GM20000 (cell line): Measurements from ENCODE around the gene TMEM208.

Experiments
- DNase-seq: peaks from one replicate; pipeline ENCODE4 v3.0.0; 2012; ENCODE audit warnings: low spot score
- TF ChIP-seq, protein P1 (sequence below): IDR thresholded peaks from 2 replicates; pipeline ENCODE4 v1.5.1; 2012; ENCODE audit warnings: mild to moderate bottlenecking, control low read depth; ENCODE audit errors: extremely low read depth, missing control alignments

Gene TMEM208

DNA sequence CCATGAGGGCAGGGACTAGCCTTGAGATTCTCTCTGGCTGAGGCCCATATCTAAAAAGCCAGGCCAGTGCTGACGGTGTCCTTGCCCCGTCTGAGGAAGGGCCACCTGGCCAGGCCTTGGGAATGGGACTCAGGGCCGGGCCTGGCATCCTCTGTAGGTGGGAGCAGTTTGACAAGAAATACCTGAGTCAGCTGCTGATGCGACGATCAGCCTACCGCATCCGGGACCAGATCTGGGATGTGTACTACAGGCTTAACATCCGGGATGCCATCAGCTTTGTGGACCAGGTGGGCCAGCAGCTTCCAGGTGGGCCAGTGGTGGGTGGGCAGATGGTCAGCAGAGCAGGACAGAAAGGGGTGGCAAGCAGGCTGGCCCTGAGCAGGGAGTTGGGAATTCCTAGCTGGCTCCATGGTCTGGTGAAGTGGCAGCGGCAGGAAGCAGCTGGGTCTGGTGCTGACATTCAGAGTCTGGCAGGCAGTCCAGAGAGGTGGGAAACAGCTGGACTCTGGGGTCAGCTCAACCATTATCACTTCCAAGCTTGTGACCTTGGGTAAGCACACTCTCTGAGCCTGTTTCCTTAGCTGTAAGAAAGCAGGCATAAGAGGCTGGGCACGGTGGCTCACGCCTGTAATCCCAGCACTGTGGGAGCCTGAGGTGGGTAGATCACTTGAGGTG lies 31.4 kb downstream of the TMEM208 start:
- TF ChIP-seq, protein P1, sequence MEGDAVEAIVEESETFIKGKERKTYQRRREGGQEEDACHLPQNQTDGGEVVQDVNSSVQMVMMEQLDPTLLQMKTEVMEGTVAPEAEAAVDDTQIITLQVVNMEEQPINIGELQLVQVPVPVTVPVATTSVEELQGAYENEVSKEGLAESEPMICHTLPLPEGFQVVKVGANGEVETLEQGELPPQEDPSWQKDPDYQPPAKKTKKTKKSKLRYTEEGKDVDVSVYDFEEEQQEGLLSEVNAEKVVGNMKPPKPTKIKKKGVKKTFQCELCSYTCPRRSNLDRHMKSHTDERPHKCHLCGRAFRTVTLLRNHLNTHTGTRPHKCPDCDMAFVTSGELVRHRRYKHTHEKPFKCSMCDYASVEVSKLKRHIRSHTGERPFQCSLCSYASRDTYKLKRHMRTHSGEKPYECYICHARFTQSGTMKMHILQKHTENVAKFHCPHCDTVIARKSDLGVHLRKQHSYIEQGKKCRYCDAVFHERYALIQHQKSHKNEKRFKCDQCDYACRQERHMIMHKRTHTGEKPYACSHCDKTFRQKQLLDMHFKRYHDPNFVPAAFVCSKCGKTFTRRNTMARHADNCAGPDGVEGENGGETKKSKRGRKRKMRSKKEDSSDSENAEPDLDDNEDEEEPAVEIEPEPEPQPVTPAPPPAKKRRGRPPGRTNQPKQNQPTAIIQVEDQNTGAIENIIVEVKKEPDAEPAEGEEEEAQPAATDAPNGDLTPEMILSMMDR: no peak

GRCh38 chr16:67259705-67260104 lies 32.8 kb downstream of the TMEM208 start:
- TF ChIP-seq, protein P1: no peak
- no peak for DNase-seq

More for the DNA sequence above, 31.4 kb downstream of the TMEM208 start:
- no peak for DNase-seq

GRCh38 chr16:67260426-67261063 lies 33.6 kb downstream of the TMEM208 start:
- DNase-seq: peak; percentile 73
- TF ChIP-seq, protein P1: peak; percentile 53

GRCh38 chr16:67263201-67263600 lies 36.3 kb downstream of the TMEM208 start:
- DNase-seq: no peak
- TF ChIP-seq, protein P1: no peak

- TF ChIP-seq, protein P1: no peak
- DNase-seq: no peak
Measured at GRCh38 chr16:67264277-67264676, 37.3 kb downstream of the TMEM208 start.

DNA sequence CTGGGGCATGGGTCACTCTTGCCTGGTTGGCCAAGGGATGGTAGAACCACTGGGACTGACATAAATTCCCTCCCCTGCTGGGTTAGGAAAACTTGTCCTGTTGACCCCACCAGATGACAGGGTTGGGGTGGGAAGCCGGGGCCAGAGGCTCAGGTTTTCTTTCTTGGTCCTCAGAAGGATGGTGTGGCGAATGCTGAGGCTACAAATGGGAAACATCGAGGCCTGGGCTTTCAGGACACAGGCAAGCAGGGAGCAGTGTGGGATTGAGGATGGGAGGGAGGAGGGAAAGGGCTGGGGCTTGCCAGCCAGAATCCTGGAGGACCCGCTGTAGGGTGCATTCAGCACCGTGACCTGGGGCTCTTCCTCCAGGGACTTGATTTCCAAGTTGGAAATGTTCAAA lies 37.9 kb downstream of the TMEM208 start:
- TF ChIP-seq, protein P1: no peak
- DNase-seq: no peak

GRCh38 chr16:67265834-67266233 lies 38.9 kb downstream of the TMEM208 start:
- DNase-seq: no peak
- TF ChIP-seq, protein P1: no peak
